Inferior parietal cortex (tissue), 1 donor: Measurements from ENCODE around the gene LRRC14B.

Experiments
- DNase-seq: peaks from one replicate; pipeline ENCODE4 v3.0.0-alpha.2; 2016; ENCODE audit errors: extremely low spot score

Gene LRRC14B

DNA sequence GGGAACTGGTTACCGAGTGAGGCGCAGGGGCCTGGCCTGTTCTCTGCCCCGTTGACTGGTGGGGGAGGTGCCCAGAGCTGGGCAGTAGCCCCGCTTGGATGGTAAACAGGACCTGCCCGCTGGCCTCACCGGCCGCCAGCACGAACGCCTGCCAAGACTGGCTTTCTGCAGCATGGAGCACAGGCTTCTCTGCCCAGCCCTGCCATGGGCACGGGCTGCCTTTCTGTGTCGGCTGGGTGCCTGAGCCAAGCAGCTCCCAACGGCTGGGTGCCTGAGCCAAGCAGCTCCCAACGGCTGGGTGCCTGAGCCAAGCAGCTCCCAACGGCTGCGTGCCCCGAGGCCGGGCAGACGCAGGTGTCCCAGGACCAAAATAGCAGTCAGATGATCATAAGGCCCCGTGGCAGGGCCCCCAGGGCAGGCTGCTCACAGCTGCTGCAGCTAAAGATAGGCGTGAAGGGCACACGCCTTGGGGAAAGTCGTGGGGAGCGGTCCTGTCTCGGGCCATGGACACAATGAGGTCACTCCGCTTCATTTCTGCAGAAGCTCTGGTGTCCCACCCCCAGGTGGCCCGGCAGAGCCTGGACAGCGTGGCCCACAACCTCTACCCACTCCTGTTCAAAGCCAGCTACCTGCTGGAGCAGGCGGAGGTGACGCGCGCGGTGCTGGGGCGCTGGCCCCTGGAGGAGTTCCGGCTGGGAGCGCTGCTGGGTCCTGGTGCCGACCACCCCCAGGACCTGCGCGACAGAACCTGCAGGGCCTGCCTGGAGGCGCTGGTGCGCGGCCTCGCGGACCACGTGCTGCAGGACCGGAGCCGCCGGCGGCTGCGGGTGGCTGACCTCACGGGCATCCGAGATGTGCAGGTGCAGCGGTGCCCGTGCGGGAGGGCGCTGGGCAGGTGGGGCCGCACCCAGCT, at the start of gene LRRC14B:
Gene LRRC14B (plus strand): TSS at position 460 of the 913 bp plus-strand sequence. CDS start 44 bp downstream, at position 504.
- no peak for DNase-seq

DNA sequence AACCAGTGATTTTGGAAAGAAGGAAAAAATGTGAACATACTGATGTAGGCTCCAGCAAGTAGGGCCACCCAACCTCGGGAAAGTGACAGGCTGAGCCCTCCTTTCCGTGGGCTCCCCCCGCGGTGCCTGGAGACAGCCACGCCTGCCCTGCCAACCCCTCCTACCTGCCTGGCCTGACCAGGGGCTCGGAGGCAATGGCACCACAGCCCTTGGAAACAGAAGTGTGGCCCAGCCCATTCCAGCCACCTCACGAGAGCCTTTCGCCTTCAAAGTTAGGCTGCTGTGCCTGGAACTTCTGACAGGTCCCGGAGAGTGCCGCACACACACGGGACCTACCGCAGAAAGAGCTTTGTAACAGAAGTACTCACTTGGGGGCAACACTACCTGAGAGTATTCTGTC, 49.5 kb upstream of the LRRC14B start:
- DNase-seq: no peak

DNA sequence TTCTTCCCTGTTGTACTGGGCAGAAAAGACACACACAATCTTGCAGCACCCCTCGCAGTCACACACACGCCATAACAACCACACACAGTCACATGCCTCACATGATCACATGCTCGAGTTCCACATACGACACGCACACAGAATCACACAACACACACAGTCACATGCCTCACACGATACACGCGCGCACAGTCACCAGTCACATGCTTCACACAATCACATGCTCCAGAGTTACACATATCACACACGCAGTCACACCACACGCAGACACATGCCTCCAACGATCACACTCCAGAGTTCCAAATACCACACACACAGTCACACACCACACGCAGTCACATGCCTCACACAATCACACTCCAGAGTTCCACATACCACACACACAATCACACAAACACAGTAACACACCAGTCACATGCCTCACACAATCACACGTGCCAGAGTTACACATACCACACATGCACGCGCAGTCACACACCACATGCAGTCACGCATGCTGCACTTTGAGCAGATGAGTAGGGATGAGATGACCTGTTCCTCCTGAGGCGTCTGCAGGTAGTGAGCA, 49.0 kb upstream of the LRRC14B start:
- no peak for DNase-seq

DNA sequence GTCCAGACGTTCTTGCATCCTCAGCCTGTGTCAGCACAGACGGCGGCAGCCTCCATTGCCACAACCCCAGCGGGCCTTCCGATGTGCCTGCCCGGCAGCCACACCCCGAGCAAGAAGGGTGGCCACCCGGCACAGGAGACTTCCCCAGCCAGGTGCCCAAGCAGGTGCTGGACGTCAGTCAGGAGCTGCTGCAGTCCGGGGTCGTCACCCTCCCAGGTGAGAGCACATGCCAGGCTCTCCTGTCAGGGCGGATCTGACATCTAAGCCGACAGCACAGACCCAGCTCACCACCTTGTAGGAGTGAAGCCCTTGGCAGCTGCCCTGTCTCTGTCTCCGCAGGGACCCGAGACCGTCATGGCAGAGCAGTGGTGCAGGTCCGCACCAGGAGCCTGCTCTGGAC, 48.3 kb upstream of the LRRC14B start:
- no peak for DNase-seq

DNA sequence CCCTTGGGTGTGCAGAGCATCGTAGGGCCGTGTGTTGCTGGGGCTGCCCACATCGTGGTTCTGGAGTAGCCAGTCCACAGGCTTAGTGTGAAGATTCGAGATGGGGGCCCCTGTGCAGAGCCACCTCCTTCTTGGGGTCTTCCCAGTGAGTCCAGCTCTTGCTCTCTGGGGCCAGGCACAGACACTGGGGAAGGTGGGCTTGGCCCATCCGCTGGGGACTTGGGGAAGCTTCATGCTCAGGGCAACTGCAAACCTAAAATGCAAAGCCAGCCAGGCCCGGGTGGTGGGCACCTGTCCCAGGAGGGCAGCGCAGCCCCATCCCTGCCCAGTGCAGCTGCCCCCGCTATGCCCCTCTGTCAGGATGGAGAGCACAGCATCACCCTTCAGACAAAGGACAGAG, 46.4 kb upstream of the LRRC14B start:
- DNase-seq: no peak

DNA sequence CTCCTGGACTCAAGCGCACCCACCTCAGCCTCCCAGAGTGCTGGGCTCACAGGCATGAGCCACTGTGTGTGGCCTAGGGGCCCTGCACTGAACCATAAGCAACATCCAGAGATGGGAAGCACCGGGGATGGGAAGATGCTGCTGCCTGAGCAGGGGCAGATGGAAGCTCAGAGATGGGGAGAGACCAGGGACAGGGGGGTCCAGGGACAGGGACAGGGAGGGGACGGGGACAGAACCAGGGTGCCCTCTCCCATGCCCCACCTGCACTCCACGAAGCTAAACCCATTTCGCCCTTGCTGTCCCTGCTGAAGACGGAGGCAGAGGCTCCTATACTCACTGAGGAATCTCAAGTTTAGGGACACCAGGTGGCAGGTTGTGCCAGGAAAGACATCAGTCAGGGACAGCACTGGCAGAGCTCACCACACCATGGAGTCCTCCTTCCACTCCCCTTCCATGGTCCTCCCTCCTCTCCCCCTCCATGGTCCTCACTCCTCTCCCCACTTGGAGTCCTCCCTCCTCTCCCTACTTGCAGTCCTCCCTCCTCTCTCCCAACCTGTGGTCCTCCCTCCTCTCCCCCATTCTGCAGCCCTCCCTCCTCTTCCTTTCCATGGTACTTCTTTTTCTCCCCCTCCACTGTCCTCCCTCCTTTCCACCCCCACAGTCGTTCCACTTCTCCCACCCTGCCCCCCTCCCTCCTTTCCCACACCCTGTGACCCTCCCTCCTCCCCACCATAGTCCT, 45.5 kb upstream of the LRRC14B start:
- DNase-seq: no peak

DNA sequence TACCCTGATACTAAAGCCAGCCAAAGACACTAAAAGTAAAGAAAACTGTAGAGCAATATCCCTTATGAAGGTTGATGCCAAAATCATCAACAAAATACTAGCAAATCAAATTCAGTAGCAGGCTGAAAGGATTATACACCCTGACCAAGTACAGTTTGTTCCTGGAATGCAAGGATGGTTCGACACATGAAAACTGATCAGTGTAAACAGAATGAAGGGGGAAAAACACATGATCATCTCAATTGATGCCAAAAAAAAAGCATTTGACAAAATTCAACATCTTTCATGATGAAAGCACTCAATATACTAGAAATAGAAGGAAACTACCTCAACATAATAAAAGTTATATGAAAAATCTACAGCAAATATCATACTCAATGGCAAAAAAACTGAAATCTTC, 43.5 kb upstream of the LRRC14B start:
- no peak for DNase-seq

DNA sequence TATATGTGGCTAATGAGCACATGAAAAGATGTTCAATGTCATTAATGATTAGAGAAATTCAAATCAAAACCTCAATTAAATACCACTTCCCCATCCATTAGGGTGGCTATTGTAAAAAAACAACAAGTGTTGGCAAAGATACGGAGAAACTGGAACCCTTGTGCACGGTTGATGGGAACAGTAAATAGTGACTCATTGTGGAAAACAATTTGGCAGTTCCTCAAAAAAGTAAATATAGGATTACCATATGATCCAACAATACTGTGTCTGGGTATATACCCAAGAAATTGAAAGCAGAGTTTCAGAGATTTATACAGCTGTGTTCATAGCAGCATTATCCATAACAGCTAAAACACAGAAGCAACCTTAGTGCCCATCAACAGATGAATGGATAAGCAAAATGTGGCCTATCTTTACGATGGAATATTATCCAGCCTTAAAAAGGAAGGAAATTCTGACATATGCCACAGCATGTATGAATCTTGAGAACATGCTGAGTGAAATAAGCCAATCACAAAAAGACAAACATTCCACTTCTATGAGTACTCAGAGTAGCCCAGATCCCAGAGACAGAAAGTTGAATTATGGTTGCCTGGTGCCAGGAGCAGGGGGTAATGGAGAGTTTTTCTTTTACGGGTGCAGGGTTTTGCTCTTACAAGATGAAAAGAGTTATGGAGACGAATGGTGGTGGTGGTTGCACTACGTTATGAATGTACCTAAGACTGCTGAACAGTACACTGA, 41.4 kb upstream of the LRRC14B start:
- no peak for DNase-seq

DNA sequence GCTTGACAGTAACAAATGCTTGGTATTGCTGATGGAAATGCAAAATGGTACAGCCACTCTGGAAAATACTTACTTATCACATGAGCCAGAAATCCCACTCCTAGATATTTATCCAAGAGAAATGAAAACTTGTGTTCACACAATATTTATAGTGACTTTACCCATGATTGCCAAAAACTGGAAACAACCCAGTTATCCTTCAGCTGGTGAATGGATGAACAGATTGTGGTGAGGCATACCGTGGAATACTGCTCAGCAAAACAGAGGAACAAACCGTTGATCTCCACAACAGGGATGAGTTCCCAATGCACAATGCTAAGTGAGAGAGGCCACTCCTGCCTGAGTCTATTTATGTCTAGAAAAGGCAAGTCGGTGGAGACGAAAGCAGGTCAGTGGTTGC, 40.5 kb upstream of the LRRC14B start:
- DNase-seq: no peak

DNA sequence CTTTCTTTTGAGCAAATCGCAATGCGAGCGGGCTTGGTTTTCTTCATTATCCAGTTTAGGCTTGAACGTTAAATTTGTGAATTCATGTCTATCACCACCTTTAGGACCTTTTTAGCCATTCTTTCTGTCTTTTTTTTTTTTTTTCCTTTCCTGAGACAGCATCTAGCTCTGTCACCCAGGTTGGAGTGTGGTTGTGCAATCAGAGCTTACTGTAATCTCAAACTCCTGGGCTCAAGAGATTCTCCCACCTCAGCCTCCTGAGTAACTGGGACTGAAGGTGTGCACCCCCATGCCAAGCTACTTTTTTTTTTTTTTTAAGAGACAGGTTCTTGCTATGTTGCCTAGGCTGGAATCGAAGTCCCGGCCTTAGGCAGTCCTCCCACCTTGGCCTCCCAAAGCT, 39.2 kb upstream of the LRRC14B start:
- no peak for DNase-seq

DNA sequence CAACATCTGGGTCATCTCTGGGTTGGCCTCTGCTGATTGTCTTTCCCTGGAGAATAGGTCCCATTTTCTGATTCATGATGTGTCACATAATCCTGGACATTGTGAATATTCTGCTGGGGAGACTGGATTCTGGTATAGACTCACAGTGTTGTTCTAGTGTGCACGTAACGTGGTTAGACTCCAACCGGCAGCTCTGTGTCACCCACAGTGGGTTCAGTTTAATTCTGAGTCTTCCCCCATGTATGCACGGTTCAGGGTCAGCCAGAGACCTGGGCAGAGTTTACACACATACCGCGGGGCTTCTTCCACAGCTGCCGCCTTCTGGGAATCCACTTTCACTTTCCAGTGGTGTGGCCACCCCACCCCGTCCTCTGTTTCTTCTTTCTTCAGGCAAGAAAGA, 38.0 kb upstream of the LRRC14B start:
- DNase-seq: no peak

DNA sequence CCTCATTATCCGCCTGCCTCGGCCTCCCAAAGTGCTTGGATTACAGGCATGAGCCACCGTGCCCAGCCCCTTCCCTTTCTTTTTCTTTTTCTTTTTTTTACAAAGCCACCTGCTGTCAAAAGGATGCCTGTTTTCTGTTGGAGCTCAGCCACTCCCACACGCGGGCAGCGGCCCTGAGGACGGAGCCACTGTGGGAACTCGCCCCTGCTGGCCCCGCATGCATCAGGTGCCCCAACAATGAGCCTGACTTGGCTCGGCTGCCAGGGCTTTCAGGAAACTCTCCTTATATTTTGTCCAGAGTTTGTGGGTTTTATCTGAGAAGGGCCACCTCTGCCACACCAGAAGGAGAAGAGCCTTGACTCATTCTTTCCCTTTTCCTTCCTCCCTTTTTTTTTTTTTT, 37.1 kb upstream of the LRRC14B start:
- no peak for DNase-seq

DNA sequence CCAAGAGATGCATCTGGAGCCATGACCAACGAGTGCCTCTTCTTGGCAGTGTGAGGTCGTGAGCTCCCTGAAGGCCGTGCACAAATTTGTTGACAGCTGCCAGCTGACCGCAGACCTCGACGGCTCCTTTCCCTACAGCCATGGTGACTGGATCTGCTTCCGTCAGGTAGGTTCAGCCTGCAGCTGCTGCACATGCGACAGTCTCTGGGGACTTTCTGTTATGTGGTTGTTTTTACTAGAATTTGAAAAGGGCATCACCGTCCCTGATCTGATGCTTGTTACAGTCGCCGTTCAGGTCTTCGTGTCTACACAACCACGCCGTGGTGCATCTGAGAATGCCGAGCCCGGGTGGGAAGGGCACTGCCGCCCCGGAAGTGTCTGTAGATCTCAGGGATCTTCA, 36.5 kb upstream of the LRRC14B start:
- no peak for DNase-seq

DNA sequence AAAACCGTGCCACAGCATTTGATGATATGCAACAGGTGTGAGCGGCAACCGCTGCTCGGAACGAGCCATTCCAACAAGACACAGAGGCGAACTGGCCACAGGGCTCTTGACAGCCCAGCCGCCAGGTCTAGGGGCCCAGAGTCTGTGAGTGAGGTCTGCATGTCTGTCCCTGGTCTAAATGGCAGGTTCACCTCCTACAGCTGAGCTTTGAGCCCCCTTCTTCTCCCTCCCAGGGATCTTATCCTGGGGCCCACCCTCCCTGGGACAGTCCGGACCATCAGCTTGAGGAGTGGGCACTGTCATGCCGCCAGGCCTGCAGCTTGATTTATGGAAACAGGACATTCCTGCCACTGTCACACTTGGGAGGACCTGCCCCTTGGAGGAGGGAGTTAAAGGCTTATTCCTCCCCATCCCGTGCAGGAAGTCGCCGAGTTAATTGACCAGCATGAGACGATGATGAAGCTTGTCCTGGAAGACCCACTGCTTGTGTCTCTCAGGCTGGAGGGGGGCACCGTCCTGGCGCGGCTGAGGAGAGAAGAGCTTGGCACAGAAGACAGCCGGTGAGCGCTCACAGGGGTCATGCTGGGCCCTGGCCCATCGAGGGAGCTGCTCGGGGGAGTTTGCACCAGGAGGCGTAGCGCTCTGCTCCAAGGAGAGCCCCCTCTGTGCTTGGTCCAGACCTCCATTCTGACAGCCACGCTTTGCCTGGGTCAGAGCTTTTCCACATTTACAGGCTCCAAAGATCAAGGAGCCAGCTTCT, 35.5 kb upstream of the LRRC14B start:
- DNase-seq: no peak

DNA sequence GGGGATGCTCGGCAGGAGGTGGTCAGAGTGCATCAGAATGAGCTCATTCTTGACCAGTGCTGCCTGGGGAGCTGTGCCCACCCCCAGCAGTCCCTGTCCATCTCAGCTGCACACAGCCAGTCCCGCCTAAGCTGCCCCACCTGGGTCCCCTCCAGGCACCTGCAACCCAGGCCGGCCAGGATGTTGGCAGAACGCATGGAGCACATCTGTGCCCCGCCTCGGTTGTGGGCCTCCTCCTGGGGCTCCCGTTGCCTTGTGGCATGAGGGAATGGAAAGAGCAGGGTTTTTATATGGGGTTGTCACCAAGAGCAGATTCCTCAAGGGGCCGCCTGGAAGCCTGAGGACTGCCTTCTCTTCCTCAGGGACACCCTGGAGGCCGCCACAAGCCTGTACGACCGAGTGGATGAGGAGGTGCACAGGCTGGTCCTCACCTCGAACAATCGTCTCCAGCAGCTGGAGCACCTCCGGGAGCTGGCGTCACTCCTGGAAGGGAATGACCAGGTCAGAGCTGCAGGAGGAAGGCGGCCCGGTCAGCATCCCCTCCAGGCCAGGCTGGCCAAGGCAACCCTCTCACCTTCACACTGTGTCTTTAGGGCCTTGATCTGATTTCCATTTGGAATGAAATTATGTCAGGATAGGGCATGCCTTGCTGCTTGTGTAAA, 34.8 kb upstream of the LRRC14B start:
- DNase-seq: no peak

DNA sequence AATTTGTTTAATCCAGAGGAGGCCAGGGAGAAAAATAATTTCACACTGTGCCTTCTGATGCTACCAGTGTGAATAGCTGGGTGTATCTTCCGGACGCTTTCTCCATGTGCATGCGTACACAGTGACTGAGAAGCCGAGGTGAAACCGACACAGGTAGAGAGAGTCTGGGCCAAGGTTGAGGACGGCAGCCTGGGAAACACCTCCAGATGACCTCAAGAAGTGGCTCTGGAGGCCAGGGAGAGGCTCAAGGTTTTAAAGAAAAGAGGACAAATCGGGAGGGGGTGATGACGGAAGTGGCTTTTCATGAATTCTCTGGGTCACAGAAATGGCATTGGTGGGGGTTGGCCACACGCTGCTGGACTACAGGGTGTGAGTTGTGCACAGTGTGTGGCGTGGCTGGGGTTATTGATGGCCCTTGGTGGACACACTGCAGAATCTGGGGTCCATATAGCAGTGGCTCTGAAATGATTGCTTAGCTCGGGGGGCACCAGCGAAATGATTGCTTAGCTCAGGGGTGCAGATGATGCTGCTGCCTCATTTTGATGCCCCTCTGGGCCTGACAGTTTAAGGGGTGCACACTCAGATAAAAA, 34.1 kb upstream of the LRRC14B start:
- DNase-seq: no peak

DNA sequence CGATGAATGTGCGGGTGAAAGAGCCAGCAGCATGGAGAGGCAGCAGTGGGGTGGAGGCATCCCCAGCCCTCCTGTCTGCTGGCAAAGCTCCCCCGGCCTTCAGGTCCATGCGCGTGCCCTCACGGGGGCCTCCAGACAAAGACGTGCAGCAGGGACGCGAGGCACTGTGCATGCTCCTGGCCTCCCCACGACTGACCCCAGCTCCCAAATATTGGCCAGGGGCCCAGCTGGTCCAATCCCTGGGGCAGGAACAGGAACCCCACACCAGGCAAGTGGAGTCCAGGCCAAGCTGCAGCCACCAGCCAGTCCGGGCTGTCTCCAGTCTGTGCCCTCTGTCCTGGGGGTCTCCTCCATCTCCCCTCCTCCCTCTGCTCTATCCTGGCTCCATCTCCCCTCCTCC, 33.5 kb upstream of the LRRC14B start:
- DNase-seq: no peak

DNA sequence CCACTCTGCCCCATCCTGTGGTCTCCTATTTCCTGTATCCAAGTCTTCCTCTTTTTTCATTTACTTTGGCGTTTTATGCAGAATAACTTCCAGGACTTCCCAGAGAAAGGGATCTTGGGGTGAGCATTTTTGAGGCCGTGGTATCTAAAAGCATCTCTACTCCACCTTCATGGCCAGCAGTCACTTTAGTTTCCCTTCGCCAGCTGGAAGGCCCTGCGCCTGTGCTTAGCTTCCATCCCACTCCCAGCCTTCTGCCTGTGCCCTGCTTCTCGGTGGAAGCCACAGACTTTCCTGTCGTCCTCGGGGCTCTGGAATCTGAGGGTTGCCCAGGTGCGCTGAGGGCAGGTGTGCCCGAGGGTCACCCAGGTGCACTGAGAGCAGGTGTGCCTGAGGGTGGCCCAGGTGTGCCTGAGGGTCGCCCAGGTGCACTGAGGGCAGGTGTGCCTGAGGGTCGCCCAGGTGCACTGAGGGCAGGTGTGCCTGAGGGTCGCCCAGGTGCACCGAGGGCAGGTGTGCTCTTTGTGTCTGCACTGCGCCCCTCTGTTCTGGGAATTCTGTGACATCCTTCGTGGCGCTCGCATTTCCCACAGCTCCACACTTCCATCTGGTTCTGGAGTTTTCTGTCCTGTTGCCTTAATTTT, 32.4 kb upstream of the LRRC14B start:
- DNase-seq: no peak

DNA sequence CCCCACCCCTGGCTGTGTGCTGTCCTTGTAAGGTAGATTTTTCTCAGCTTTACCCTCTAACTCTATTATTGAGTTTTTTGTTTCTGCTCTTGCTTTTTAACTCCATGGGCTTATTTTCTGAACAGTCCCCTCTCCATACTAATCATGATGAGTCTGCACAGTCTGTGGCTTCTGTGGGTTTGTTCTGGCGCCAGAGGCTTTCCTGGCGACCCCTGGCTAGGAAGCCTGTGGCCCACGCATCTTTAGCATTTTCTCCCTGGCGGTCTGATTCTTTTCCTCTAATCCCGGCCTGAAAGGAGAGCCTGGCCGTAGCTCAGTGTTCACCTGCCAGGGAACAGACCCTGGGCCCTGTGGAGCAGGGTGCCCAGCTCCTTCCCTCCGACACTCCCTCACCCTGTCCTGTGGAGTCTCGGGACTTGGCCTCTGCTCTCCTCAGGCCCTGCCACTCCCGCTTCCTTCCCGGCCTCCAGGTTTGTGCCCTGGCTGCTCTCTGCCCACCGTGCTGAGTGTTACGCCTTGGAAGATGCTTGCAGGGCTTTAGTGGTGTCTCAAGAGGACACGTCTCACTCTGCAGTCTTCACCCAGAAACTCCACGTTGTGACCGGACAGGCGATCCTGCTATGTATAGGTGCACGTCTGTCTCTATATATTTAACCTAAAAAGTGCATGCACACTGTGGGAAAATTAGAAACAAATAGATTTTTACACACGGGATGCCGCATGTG, 31.7 kb upstream of the LRRC14B start:
- no peak for DNase-seq
